ENCODE data around the gene OVCH1. TPM values are rescaled to one million over a fixed set of nuclear protein-coding genes. Genes with fewer than 3 reads are reported as not detected.

The OVCH1 gene, protein sequence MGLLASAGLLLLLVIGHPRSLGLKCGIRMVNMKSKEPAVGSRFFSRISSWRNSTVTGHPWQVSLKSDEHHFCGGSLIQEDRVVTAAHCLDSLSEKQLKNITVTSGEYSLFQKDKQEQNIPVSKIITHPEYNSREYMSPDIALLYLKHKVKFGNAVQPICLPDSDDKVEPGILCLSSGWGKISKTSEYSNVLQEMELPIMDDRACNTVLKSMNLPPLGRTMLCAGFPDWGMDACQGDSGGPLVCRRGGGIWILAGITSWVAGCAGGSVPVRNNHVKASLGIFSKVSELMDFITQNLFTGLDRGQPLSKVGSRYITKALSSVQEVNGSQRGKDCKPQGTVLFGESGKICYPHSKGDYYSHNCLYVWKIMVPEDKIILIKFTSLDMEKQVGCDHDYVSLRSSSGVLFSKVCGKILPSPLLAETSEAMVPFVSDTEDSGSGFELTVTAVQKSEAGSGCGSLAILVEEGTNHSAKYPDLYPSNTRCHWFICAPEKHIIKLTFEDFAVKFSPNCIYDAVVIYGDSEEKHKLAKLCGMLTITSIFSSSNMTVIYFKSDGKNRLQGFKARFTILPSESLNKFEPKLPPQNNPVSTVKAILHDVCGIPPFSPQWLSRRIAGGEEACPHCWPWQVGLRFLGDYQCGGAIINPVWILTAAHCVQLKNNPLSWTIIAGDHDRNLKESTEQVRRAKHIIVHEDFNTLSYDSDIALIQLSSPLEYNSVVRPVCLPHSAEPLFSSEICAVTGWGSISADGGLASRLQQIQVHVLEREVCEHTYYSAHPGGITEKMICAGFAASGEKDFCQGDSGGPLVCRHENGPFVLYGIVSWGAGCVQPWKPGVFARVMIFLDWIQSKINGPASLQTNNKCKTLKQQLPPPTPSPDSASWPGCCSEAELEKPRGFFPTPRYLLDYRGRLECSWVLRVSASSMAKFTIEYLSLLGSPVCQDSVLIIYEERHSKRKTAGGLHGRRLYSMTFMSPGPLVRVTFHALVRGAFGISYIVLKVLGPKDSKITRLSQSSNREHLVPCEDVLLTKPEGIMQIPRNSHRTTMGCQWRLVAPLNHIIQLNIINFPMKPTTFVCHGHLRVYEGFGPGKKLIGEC
- not detected in 2 replicates for total RNA-seq

DNA sequence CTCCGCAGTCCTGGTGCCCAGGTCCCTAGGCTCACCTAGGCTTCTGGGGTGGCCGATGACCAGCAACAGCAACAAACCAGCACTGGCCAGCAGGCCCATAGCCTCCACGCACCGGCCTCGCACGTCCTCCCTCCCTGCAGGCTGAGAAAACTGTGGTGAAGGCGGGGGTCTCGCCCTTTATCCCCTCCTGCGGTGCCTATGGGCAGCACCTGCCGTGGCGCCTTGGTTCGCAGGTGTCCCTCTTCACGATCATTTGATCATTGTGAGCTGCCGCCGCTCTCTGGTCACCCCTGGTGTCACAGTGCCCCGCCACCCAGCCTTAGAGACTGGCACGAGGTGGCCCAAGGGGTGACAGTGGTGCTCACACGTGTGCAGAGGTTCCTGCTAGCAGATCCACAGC is at the start of gene OVCH1:
Gene OVCH1 (minus strand): TSS at position 99 of the 400 bp plus-strand sequence. CDS start 0 bp downstream, at position 99.

DNA sequence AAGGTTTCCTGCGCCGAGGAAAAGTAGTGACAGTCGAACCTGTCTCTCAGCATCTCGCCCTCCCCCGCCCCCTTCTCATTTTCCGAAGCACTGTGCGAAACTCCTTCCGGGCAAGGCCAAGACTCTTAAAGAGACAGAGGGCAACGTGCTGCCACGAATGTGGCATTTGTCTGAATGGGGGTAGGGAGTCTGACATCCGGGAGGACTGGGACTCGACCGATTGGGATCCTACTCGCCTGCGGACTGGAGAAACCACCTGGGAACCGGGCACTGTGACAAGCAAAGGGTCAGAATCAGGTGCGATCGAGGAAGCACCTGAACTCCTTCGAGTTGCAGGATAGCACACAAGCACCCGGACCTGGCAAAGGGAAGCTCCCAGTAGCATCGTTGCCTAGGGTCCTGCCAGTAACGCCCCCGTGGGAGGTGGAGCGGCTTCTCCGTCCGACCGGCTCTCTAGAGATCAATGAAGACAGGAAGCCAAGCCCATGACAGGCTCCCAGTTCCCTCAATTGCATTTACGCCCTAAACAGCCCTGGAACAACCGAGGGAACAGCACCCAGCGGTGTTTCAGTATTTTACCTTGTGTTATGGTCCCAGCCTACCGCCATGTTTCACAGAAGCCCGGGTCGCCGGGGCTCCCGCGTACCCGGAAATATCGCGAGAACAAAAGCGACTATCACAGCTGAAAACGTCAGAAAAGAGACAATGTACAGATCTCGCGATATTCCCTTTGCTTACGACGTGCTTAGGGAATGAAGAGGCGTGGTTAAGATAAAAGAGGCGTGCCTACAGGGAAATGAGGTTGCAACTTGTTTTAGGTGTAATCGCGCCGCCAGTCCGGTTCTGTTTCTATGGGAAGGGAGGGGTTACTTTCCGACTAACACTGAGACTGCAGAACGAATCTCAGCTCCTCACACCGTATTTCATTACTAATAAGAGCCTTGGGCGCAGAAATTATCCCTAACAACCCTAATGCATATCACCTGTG is 116.7 kb downstream of the OVCH1 start, which contains the start of gene ERGIC2:
Gene ERGIC2 (minus strand): TSS at position 637 of the 988 bp plus-strand sequence. CDS start 9,539 bp downstream, outside the sequence.

Other genes starting within 250 kb of the OVCH1 start
- 77.6 and 88.1 TPM in 2 replicates for gene ERGIC2, start 116.5 kb downstream of the OVCH1 start, total RNA-seq

Measured in airway epithelial cell (primary cell).